Dedifferentiated amniotic fluid mesenchymal stem cell (primary cell): ENCODE data around the gene RAB26.
"Not testable (repeated sequence)": the region's sequence is repeated elsewhere in the genome, so short reads cannot be mapped to it uniquely, and the experiment has no call there.

Source experiments
- DNase-seq: peaks from one replicate; pipeline ENCODE4 v3.0.0-alpha.2; 2016; ENCODE audit errors: extremely low spot score

RAB26 gene

GRCh38 chr16:2196162-2196980 is 47.9 kb downstream of the RAB26 start, which contains the start of gene CASKIN1:
Gene CASKIN1 (minus strand): TSS chr16:2196605. CDS start chr16:2196432, 173 bp downstream.
- DNase-seq, result no peak

- no peak for DNase-seq
Measured at GRCh38 chr16:2196981-2197511, 48.6 kb downstream of the RAB26 start.

GRCh38 chr16:2197765-2198164 is 49.3 kb downstream of the RAB26 start:
- no peak for DNase-seq

GRCh38 chr16:2198283-2198682 is 49.9 kb downstream of the RAB26 start:
- DNase-seq, result no peak

- DNase-seq, result no peak
Measured at GRCh38 chr16:2199095-2199494, 50.7 kb downstream of the RAB26 start.

- no peak for DNase-seq
Measured at GRCh38 chr16:2199621-2200139, 51.3 kb downstream of the RAB26 start.

- DNase-seq, result no peak
Measured at GRCh38 chr16:2200313-2200712, 51.9 kb downstream of the RAB26 start.

GRCh38 chr16:2203119-2203688 is 54.8 kb downstream of the RAB26 start:
- not testable (repeated sequence) for DNase-seq
